Activated CD4-positive, CD25-positive, alpha-beta regulatory T cell (primary cell): ENCODE measurements around the gene LMTK2.
"Not testable (repeated sequence)": the region's sequence is repeated elsewhere in the genome, so short reads cannot be mapped to it uniquely, and the experiment has no call there.

ENCODE experiments used
- DNase-seq, 4 experiments: peaks; one replicate each; lab custom pipeline; 2025; lab: John Stamatoyannopoulos, UW

Gene LMTK2

DNA sequence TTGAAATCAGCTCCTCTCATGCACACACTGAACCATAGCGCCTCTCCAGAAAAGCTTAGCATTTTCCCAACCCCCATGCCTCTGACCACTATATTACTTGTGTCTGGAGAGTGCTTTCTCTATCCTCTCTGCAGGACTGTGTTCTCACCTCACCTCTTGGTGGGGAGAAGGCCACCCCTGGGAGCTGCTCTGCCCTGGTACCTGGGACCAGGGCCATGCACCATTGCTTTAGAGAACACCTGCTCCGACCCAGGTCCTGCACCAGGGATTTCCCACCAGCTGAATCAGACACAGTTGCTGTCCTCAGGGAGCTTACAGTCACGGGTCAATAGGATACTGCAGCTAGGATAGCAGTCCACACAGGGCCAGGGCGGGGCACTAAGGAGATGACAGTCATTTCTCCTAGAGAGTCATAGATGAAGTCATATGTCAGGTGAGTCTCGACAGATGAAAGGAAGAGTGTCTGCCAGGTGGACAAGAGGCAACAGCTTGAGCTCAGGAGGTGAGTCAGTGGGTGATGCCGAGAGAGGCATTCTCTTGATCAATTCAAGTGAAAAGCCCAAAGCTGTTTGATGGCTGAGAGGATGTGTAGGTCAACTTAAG lies 619 bp upstream of the LMTK2 start:
- no peak for DNase-seq

- no peak for DNase-seq
These were observed 655 bp downstream of the LMTK2 start for GRCh38 chr7:98107313-98107721.

- DNase-seq: no peak
These were observed 3.8 kb downstream of the LMTK2 start for GRCh38 chr7:98110249-98111022.

DNA sequence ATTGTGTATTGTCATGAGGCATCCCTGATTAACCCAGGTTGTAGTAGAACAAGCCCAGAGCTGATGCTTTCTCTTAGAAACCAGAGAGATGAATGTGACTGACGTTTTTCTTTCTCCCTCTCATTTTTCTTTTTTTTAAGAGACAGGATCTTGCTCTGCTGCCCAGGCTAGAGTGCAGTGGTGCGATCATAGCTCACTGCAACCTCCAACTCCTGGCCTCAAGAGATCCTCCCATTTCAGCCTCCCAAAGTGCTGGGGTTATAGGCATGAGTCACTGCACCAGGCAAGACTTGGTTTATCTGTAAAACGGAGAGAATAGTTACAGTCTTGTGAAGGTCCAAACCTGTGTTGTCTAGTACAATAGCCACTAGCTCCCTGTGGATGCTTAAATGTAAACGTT lies 5.4 kb downstream of the LMTK2 start:
- no peak for DNase-seq

GRCh38 chr7:98115746-98116525 lies 9.3 kb downstream of the LMTK2 start:
- no peak for DNase-seq

DNA sequence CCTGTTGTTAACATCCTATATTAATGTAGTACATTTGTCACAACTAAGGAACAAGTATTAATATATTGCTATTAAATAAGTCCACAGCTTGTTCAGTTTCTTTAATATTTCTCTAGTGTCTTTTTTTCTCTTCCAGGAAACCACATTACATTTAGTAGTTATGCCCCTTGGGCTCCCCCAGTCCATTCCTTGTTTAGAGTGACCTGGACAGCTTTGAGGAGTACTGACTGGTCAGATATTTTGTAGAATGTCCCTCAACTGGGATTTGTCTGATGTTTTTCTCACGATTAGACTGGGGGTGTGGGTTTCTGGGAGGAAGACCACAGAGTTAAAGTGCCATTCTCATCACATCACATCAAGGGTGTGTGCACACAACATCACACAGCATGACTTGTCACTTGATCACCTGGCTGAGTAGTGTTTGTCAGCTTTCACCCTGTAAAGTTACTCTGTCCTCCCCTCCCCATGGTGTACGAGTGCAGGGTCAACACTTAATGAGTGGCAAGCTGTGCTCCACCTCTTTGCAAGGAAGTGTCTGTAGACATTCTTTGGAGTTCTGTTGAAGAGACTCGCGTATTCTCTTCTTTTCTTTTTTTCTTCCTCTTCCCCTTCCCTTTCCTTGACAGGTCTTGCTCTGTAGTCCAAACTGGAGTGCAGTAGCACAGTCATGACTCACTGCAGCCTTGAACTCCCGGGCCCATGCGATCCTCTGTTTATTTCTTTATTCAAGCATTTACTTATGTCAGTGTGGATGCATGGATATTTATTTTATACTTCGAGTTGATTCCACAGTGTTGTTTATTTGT lies 10.2 kb downstream of the LMTK2 start:
- no peak for DNase-seq

GRCh38 chr7:98119256-98119918 lies 12.7 kb downstream of the LMTK2 start:
- DNase-seq: no peak

DNA sequence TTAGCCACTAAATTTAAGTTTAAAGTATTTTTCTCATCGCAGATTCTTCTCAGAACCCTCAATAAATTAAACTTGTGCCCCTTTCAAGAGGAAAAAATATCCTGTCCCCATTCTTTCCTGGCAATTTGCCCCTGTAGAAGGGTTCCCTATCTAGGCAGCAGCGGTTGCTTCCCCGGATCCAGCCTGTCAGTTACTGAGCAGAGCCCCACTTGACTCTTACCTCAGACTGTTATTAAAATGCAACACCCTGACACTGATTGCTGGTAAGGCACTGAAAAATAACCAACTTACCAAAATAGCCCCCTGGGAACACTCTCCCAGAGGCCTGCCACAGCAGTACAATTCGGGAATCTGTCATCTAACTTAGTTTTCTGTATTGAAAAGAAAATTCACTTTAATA lies 13.9 kb downstream of the LMTK2 start:
- no peak for DNase-seq

- DNase-seq: not testable (repeated sequence)
These were observed 14.7 kb downstream of the LMTK2 start for GRCh38 chr7:98121388-98121787.

- no peak for DNase-seq
These were observed 16.7 kb downstream of the LMTK2 start for GRCh38 chr7:98123365-98123696.

DNA sequence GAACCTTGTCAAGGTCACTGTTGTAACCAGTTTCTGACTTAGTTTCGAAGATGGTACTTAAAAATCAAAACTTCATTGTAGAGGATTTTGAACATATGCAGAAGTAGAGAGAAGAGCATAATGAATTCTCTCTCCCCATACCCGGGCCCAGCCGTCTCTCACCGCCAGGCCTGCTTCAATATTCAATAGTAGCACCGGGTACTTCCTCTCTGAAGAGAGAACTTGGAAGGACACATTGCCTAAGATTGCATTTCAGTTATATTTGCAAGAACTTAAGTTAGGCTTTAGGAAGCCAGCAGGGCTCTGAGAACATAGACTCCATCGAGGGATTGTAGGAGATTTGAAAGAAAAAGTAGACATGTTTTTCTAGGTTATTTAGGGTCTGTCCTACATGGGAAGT lies 19.1 kb downstream of the LMTK2 start:
- DNase-seq: no peak

DNA sequence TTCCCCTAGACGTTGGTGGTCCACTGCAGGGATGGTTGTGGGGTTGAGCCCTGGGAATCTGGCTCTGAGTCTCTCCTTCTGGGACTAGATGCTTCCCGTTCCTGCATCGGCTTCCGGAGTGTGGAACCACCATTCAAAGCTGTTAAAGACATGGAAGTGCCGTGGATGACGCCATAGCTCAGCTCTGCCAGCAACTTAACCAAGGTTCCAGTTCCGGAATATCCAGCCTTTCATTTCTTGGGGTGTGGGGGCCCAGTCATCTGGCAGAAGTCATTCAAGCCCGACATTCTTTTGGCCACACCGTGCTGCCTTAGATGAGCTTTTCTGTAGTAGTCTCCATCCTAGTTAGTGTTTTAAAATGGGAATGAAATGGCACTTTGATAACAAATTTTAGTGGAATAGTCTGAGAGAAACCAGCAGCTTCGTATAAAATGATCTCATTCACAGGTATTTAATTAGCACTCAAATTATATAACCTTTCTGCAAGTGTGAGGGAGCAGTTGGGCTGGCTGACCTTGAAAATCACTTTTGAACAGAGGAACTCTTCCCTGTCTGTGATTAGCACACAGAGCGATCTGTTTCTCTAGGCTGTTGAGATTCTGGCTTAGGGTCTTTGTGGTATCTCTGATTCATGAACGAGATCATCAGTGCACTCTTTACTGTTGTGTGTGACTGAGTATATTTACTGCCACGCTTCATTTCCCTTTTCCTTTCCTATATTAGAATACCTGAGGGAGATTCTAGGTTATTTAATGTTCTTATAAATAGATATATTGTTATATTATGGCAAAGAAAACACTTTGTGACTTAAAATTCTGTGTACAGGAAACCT lies 19.9 kb downstream of the LMTK2 start:
- DNase-seq: no peak

DNA sequence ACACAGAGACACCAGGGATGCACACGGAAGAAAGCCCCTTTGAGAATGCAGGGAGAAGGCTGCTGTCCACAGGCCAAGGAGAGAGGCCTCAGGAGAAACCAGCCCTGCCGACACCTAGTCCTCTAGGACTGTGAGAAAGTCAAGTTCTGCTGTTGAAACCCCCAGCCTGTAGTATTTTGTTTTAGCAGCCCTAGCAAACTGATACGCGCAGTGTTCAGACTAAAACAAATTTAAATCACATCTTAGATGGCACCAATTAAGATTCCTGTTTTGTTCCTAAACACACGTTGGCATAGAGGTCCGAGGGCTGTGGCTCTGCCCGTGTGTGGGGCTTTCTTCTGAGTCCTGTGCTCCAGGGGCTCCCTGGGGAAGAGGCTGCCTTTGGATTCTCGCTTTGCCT lies 21.7 kb downstream of the LMTK2 start:
- DNase-seq: no peak

DNA sequence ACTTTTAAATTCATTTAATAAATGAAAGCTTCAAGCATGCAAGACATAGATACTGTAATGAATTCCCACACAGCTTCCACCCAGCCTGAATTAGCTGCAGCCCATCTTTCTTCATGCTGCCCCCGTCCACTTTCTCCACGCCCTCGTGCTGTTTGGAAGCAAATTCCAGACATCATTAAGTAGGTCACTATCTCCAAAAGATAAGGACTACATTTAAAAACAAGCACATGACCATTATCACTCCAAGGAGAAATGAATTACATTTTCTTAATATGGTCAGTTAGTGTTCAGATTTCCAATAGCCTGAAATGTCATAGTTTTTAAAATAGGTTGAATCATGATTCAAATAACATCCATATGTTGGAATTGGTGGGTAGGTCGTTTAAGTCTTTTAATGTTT lies 24.3 kb downstream of the LMTK2 start:
- DNase-seq: no peak

GRCh38 chr7:98133181-98133580 lies 26.5 kb downstream of the LMTK2 start:
- no peak for DNase-seq

DNA sequence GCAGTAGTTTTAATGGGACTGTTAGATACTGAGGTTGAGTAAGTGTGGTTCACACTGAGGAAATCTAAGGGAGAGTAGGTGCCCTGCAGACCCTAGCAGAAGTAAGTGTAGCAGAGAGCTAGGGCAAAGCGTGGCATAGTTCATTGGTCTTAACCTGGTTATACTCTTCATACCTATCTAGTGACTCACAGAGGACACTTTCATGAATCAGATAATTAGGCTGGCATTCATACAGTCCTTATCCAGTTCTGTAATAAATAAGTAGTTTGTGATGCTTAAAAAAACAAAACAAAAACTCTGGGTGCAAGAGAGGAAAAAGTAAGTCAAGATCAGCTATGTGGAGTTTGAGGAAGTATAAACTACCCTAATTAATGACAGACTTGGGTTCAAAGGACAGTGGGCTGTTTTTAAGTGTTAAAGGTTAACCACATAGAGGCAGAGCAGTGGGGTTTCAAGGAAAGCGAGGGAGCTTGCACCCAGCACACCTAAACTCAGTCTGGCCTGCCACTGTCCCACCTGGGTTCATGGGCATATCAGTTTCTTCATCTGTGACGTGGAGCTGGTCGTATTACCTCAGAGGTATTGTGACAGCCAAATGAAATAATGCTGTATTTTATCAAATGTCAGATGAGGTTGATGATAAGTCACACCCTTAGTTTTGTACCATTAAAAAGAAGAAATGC lies 27.1 kb downstream of the LMTK2 start:
- no peak for DNase-seq

DNA sequence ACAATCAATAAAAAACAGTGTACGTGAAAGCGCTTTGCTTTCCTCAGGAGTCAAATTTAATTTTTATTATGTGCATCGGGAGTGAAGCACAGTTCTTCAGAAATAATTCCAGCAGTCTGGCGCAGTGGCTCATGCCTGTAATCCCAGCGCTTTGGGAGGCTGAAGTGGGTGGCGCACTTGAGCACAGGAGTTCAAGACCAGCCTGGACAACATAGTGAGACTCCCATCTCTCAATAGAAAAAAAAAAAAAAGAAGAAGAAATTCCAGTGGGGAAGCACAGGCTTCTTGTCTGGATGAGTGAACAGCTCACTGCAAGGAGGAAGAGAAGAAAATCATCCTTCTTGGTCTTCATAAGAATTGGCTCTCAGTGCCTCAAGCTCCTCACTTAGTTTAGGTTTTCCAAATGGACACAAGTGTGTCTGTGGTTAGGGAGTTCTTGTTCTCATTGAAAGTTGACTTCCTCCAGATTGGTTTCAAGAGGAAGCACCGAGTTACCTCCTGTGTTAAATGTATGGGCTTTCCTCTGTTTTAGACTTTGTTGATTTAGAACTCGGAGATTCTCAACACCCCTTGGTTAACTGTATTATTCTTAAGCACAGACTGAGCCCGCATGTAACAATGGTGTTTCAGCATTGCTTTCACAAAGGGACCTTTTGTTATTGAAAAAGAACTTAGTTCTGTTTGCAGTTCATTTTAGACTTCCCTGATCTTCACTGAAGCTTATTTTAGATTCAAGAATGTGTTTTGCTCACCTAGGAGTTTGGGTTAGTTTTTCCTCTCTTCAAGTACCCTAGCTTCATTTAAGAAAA lies 28.0 kb downstream of the LMTK2 start:
- no peak for DNase-seq

DNA sequence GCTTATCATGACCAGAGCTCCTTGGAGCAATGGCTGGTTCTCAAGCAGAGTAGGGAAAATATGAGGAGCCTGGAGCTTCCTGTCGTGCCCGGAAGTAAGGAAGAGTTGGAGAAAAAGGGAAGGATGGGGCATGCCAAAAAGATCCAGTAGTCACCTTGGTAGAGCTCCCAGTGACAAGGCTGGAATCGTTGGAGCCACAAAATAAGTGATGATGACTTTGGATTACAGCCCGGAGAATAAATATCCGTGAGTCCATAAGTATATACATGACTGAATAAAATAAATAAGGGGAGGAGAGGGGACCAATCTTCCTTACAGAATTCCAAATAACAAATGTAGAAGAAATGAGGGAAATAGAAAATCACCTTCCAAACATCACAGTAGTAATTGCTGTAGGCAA lies 29.3 kb downstream of the LMTK2 start:
- no peak for DNase-seq

GRCh38 chr7:98136423-98136822 lies 29.8 kb downstream of the LMTK2 start:
- DNase-seq: no peak
